Psoas muscle (tissue), 8 donors: ENCODE measurements around the gene RRN3. TPM values are rescaled to one million over a fixed set of nuclear protein-coding genes. Genes with fewer than 3 reads are reported as not detected.
"Not testable (repeated sequence)": the region's sequence is repeated elsewhere in the genome, so short reads cannot be mapped to it uniquely, and the experiment has no call there.

Experiments used
- ATAC-seq, 4 donors: fragments of 200-7000 bp; cut with Tn5 transposase; one replicate each; pipeline ENCODE4 v1.9.1; 2020; ENCODE audit warnings: moderate library complexity in 3 of 4, mild to moderate bottlenecking in 2 of 4
- DNase-seq, 2 donors: peaks; one replicate each; pipeline ENCODE4 v3.0.0-alpha.2; 2020
- H3K27ac ChIP-seq: fragments of 200-600 bp; one replicate; pipeline ENCODE4 v1.8.0; 2022
- H3K27me3 ChIP-seq, 3 donors: fragments of 200-600 bp in 1 of 3; one replicate each; pipeline versions ENCODE4 v1.6.1 to v1.8.0; 2013 to 2022; ENCODE audit warnings: low read length in 2 of 3, mild to moderate bottlenecking in 2 of 3, moderate library complexity in 1 of 3; ENCODE audit not compliant: insufficient read depth in 3 of 3
- H3K36me3 ChIP-seq, 2 donors: fragments of 200-600 bp in 1 of 2; one replicate each; pipeline versions ENCODE4 v1.6.1 to v1.8.0; 2013 to 2022; ENCODE audit warnings: low read depth in 1 of 2, mild to moderate bottlenecking in 1 of 2, moderate library complexity in 1 of 2; ENCODE audit not compliant: insufficient read depth in 1 of 2
- H3K4me1 ChIP-seq: fragments of 200-600 bp; one replicate; pipeline ENCODE4 v1.8.0; 2022
- H3K4me3 ChIP-seq: fragments of 200-600 bp; one replicate; pipeline ENCODE4 v1.8.0; 2022; ENCODE audit warnings: mild to moderate bottlenecking
- H3K9me3 ChIP-seq: fragments of 200-600 bp; one replicate; pipeline ENCODE4 v1.8.0; 2022
- WGBS, 3 donors: extraction: QIAGEN DNeasy Blood & Tissue Kit; methylation state at CpG; one replicate each; pipeline versions ENCODE4 v1.1.6 to v1.1.7; 2013; 5-methylcytosine and 5-hydroxymethylcytosine counted together
- intact Hi-C, 2 donors: fragments of 100-400 bp; cut with DNase I; formaldehyde crosslinking; loops; one replicate each; pipeline versions ENCODE4 v1.11.0 to v1.14.2; 2022
- polyA plus RNA-seq, 3 donors: library from polyadenylated mRNA; stranded (reverse); fragments of 200-250 nt; gene quantifications; one replicate each; pipeline ENCODE4 v1.2.3, GENCODE V29; 2013
- total RNA-seq, 4 donors: library from RNA; stranded (reverse); fragmentation: NEBNext Ultra II Directional in 2 of 4; extraction: Animal tissue kit (Norgen Biotek cat#: 25700) in 2 of 4; gene quantifications; one replicate each; pipeline versions ENCODE4 v1.2.1 to v1.2.4, GENCODE V29; 2021 to 2023
- donor health status: healthy with polysubstance abuse.
- donor health status: DM: no; HTN: no; CAD: no; lungs with moderate emphysema.
- donor health status: Bipolar disorder and iron deficiency.
- donor health status: healthy.
- donor health status: DM: yes; HTN: yes; CAD: no.
- donor health status: DM: no; HTN: no; CAD: no.
- donor health status: DM: no; HTN: no; CAD: no.
- donor health status: DM: yes; HTN: yes; CAD: no.

Gene RRN3
- total and polyA plus RNA-seq, 7 donors = 19.9 to 54.9 (median 49.5) TPM

DNA sequence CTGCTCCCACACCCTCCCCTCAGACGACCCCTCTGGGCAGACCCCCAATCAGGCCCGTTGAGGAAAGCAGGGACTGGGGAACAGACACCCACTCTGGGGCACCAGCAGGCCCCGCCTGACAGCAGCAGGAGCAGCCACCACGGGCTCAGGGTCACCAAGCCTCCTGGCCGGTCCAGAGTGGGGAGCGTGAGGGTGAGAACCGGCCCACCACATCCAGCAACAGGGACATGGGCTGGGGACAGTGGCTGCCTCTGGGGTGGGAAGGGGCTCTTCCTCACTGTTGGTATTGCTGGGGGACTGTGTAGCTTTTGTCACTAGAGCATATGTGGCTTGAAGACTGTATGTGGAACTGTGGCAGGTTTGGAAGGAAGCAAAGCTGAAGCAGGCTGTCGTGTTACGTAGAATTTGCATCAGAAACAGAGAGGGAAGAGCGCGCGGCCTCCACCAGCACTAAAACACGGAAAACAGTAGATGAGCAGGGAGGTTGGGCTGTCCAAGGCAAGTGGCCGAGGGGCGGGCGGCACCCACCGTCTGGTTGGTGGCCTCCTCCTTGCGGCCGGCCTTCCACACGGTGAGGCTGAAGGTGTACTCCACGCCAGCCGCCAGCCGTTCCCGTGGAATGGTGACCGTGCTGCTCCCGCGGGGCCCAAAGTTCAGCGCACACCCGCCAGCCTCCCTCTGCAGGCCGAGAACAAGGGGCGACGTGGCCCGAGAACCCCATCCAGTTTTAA is 40.8 kb upstream of the RRN3 start:
- ATAC-seq = peak; percentile 27 to 51 (median 46)
- H3K4me3 ChIP-seq, H3K4me1 ChIP-seq, intact Hi-C loops, H3K9me3 ChIP-seq, DNase-seq, H3K27me3 ChIP-seq, H3K27ac ChIP-seq: not testable (repeated sequence)
- WGBS, 3 donors = 90 to 96% (median 95%) methylated on average over 6 to 18 of the region's 33 CpGs
- H3K36me3 ChIP-seq = peaks cover 0 to 15% of the 10 kb centered on the region in 2 donors

DNA sequence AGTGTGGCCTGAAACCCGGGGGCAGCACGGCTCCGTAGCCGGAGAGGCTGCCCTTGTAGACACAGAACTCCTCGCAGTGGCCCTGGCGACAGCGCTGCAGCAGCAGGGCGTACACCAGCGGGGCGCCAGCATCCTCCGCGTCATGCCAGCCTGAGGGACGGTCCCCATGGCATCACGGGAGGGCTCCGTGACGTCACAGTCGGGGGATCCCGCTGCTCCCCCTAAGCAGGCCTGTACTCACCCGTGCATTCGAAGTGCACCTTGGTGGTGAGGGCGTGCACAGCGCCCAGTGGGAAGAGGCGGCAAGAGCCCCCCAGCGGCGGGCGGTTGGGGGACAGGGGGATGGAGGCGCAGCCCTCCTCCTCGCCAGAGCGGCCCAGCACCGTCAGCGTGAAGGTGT is 39.5 kb upstream of the RRN3 start:
- intact Hi-C loops, H3K4me3 ChIP-seq, H3K27me3 ChIP-seq, H3K27ac ChIP-seq, H3K9me3 ChIP-seq, DNase-seq, H3K4me1 ChIP-seq, ATAC-seq: not testable (repeated sequence)
- peaks cover 0 to 20% of the 10 kb centered on the region in 2 donors for H3K36me3 ChIP-seq
- 90 to 99% (median 94%) methylated on average over 11 to 17 of the region's 31 CpGs for WGBS, 3 donors

- ATAC-seq, H3K4me3 ChIP-seq, DNase-seq, H3K27ac ChIP-seq, H3K9me3 ChIP-seq, H3K4me1 ChIP-seq, H3K27me3 ChIP-seq, intact Hi-C loops: not testable (repeated sequence)
- peaks cover 0 to 20% of the 10 kb centered on the region in 2 donors for H3K36me3 ChIP-seq
- WGBS, 3 donors = 94 to 95% (median 94%) methylated on average over 24 to 32 of the region's 41 CpGs
Observed at GRCh38 chr16:15132719-15133428, 38.8 kb upstream of the RRN3 start.

DNA sequence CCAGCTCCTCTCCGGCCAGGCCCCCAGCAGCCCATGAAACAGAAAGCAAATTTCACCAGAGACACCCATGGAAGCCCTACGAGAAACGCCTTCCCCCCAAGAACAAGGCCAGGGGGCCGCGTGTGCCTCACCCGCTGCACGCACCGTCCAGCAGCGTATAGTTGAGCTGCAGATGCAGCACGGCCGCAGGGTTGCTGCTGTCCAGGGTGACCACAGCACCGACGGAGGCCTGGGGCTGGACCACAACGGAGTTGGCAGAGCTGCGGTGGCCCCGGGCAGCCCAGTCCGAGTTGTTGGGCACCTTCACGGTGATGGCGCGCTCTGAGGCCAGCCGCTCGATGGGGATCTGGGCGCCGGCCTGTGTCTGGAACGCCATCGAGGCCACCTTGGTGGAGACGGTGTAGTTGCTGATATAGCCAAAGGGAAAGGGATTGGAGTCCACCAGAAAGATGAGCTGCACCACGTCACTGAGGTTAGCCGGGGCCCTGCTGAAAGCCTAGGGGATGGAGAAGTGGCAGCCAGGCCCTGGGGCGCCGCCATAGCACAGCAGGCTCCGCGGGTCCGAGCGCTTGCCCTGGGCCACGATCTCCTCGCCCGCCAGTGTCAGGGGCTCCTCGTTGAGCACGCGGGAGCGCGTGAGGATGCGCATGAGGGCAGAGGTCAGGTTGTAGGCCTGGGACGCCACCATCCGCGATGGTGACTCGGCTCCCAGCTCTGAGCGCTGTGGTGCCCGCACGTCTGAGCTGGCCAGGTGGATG is 37.0 kb upstream of the RRN3 start:
- H3K27ac ChIP-seq, H3K4me3 ChIP-seq, H3K27me3 ChIP-seq, intact Hi-C loops, ATAC-seq, H3K4me1 ChIP-seq, DNase-seq, H3K9me3 ChIP-seq: not testable (repeated sequence)
- H3K36me3 ChIP-seq = peaks cover 0 to 27% of the 10 kb centered on the region in 2 donors
- WGBS, 3 donors = 93 to 95% (median 93%) methylated on average over 28 to 44 of the region's 51 CpGs

- intact Hi-C loops, H3K27me3 ChIP-seq, H3K27ac ChIP-seq, ATAC-seq, H3K4me1 ChIP-seq, H3K9me3 ChIP-seq, H3K4me3 ChIP-seq: not testable (repeated sequence)
- DNase-seq = peak in 1 of 2 donors; percentile 46
- WGBS, 3 donors = 89 to 94% (median 91%) methylated on average over 11 to 30 of the region's 37 CpGs
- peaks cover 0 to 27% of the 10 kb centered on the region in 2 donors for H3K36me3 ChIP-seq
Observed at GRCh38 chr16:15130256-15130932, 36.3 kb upstream of the RRN3 start.

GRCh38 chr16:15127641-15128425 is 33.8 kb upstream of the RRN3 start:
- H3K9me3 ChIP-seq, DNase-seq, H3K27me3 ChIP-seq, H3K4me3 ChIP-seq, H3K4me1 ChIP-seq, ATAC-seq, H3K27ac ChIP-seq, intact Hi-C loops: not testable (repeated sequence)
- WGBS, 3 donors = 96 to 99% (median 98%) methylated on average over 12 to 30 of the region's 48 CpGs
- H3K36me3 ChIP-seq = peaks cover 0 to 26% of the 10 kb centered on the region in 2 donors

DNA sequence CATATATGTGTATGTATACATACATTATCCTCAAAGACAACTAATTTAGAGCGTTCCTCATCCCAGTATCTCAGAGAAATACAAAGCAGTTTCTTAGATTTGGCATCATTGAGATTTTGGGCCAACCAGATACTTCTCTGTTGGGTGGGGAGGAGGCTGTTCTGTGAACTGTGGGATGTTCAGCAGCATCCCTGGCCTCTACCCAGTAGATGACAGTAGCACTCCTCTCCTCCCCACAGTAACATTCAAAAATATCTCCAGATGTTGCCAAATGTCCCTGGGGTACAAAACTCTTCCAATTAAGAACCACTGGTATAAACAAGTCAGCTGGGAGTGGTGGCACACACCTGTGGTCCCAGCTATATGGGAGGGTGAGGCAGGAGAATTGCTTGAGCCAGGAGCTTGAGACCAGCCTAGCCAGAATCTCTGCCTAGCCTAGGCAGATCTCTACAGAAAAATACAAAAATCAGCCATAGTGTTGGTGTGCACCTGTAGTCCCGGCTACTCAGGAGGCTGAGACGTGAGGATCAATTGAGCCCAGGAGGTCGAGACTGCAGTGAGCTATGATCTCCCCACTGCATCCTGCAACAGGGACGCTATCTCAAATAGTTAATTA is 6.4 kb upstream of the RRN3 start:
- 71 to 76% (median 74%) methylated on average over 5 of the region's 5 CpGs for WGBS, 3 donors
- H3K4me1 ChIP-seq, H3K4me3 ChIP-seq, H3K36me3 ChIP-seq, intact Hi-C loops, H3K27me3 ChIP-seq, DNase-seq, H3K27ac ChIP-seq, H3K9me3 ChIP-seq, ATAC-seq: not testable (repeated sequence)

GRCh38 chr16:15099366-15099909 is 5.4 kb upstream of the RRN3 start:
- H3K4me1 ChIP-seq, DNase-seq, H3K4me3 ChIP-seq, H3K9me3 ChIP-seq, intact Hi-C loops, H3K36me3 ChIP-seq, ATAC-seq, H3K27ac ChIP-seq, H3K27me3 ChIP-seq: not testable (repeated sequence)
- 45 to 63% (median 63%) methylated on average over 2 of the region's 2 CpGs for WGBS, 3 donors

- H3K27me3 ChIP-seq, H3K9me3 ChIP-seq, ATAC-seq, H3K27ac ChIP-seq, intact Hi-C loops, DNase-seq, H3K4me3 ChIP-seq: not testable (repeated sequence)
- WGBS, 3 donors = 85 to 90% (median 86%) methylated on average over 8 to 9 of the region's 9 CpGs
- Histone ChIP-seq H3K36me3 (peaks cover 0 to 13% of the 10 kb centered on the region in 2 donors), H3K4me1 (peaks cover 12% of the 10 kb centered on the region)
Observed at GRCh38 chr16:15096583-15096972, 2.5 kb upstream of the RRN3 start.
